ENCODE measurements around the gene CORO6. TPM values are rescaled to one million over a fixed set of nuclear protein-coding genes. Genes with fewer than 3 reads are reported as not detected.
A peak's percentile ranks its signal among the peaks of the same experiment; 100 is the strongest.

Gene CORO6
- polyA plus RNA-seq, 3 donors: 1.3 TPM; not detected in 2

GRCh38 chr17:29577001-29577370, 45.7 kb downstream of the CORO6 start:
- Histone ChIP-seq H3K36me3 (replicated peaks in 1 of 2; ENCODE audit: control insufficient read depth in 1 of 2, insufficient read depth in 2 of 2, low read length in 2 of 2) (peaks cover 71 to 83% of the 10 kb centered on the region in 2 donors), H4K20me1 (ENCODE audit: insufficient read depth, low read length) (peaks cover 43% of the 10 kb centered on the region), H2AFZ (ENCODE audit: insufficient read depth, low read depth, low read length, poor library complexity, severe bottlenecking) (no peak overlapping the region), H3K27ac (ENCODE audit: low read depth in 1 of 2, low read length in 2 of 2) (no peak overlapping the region), H3K27me3 (ENCODE audit: control insufficient read depth in 2 of 2, insufficient read depth in 2 of 2, low read length in 2 of 2) (no peaks in the 10 kb centered on the region), H3K4me1 (ENCODE audit: control insufficient read depth in 1 of 2, insufficient read depth in 2 of 2, low read length in 2 of 2) (peaks cover 2 to 10% of the 10 kb centered on the region in 2 donors), H3K9ac (ENCODE audit: insufficient read depth, low read length, poor library complexity, severe bottlenecking) (no peak overlapping the region), H3K4me2 (replicated peaks; ENCODE audit: extremely low read depth, low read length, poor library complexity, severe bottlenecking) (no peak overlapping the region), H3K4me3 (replicated peaks in 1 of 3; ENCODE audit: low read depth in 2 of 3, low read length in 3 of 3) (no peak overlapping the region), H3K79me2 (ENCODE audit: insufficient read depth, low read length) (peaks cover 4% of the 10 kb centered on the region), H3K9me3 (replicated peaks in 1 of 2; ENCODE audit: control insufficient read depth in 1 of 2, insufficient read depth in 1 of 2, low read length in 2 of 2) (no peaks in the 10 kb centered on the region)
- Mint-ChIP-seq H3K36me3 (peaks cover 56 to 86% of the 10 kb centered on the region in 2 donors), H3K4me3 (no peak overlapping the region), H3K9me3 (no peaks in the 10 kb centered on the region), H3K27me3 (ENCODE audit: low read depth in 3 of 3) (no peaks in the 10 kb centered on the region), H3K27ac (peak overlapping the region in 1 of 7 donors; percentile 49), H3K4me1 (peaks cover 5% of the 10 kb centered on the region)
- DNase-seq: no peak
- WGBS (ENCODE audit: insufficient coverage): 100% methylated on average over 8 of the region's 9 CpGs
- intact Hi-C loops (cut with micrococcal nuclease): no loop called here
- TF ChIP-seq, protein P1, sequence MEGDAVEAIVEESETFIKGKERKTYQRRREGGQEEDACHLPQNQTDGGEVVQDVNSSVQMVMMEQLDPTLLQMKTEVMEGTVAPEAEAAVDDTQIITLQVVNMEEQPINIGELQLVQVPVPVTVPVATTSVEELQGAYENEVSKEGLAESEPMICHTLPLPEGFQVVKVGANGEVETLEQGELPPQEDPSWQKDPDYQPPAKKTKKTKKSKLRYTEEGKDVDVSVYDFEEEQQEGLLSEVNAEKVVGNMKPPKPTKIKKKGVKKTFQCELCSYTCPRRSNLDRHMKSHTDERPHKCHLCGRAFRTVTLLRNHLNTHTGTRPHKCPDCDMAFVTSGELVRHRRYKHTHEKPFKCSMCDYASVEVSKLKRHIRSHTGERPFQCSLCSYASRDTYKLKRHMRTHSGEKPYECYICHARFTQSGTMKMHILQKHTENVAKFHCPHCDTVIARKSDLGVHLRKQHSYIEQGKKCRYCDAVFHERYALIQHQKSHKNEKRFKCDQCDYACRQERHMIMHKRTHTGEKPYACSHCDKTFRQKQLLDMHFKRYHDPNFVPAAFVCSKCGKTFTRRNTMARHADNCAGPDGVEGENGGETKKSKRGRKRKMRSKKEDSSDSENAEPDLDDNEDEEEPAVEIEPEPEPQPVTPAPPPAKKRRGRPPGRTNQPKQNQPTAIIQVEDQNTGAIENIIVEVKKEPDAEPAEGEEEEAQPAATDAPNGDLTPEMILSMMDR (IDR thresholded peaks at IDR 0.05): no peak

DNA sequence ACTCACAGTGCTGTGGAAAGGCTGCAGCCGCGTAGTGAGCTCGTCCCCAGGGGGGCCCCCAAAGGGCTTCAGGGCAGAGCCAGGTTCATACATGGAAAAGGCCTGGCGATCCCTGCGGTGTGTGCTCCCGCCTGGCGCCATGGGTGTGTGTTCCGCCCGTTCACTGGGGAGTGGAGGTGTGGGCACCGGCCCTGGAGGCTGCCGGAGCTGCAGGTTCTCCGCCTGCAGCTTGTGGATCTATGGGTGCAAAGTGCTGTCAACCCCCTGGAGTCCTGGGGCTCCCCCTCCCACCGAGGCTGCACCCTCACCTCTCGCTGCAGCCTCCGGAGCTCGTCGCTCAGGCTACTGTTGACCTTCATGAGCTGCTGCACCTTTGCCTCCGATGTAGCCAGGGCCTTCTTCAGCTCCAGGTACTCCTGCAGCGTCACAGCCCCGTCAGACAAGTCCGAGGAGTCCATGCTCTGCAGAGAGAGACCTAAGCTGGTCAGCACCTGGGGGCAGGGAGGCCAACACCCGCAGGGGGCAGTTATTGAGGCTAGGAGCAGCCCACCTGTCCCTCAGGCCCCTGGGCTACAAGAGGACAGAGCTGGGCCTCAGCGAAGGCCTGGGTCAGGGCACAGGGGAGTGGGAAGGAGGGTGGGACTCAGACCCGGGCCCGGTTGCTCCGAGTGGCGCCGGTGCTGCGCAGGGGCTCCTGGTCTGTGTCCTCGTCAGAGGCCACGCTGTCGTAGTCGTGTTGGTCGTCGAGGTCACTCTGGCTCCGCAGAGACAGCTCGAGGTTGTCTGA, 46.3 kb downstream of the CORO6 start:
- Mint-ChIP-seq H3K4me3 (no peak overlapping the region), H3K27me3 (ENCODE audit: low read depth in 3 of 3) (no peaks in the 10 kb centered on the region), H3K27ac (peak overlapping the region in 1 of 7 donors; percentile 49), H3K36me3 (peaks cover 56 to 88% of the 10 kb centered on the region in 2 donors), H3K4me1 (peaks cover 5% of the 10 kb centered on the region), H3K9me3 (no peaks in the 10 kb centered on the region)
- peaks cover 71 to 77% of the 10 kb centered on the region in 2 donors for H3K36me3 ChIP-seq (replicated peaks in 1 of 2; ENCODE audit: control insufficient read depth in 1 of 2, insufficient read depth in 2 of 2, low read length in 2 of 2)
- H4K20me1 ChIP-seq (ENCODE audit: insufficient read depth, low read length): peaks cover 44% of the 10 kb centered on the region
- TF ChIP-seq, protein P1 (IDR thresholded peaks at IDR 0.05): no peak
- no peak overlapping the region for H3K27ac ChIP-seq (ENCODE audit: low read depth in 1 of 2, low read length in 2 of 2)
- no peak overlapping the region for H3K4me3 ChIP-seq (replicated peaks in 1 of 3; ENCODE audit: low read depth in 2 of 3, low read length in 3 of 3)
- intact Hi-C loops (cut with micrococcal nuclease): no loop called here
- H3K79me2 ChIP-seq (ENCODE audit: insufficient read depth, low read length): peaks cover 7% of the 10 kb centered on the region
- no peak for DNase-seq
- H3K4me2 ChIP-seq (replicated peaks; ENCODE audit: extremely low read depth, low read length, poor library complexity, severe bottlenecking): no peak overlapping the region
- H3K27me3 ChIP-seq (ENCODE audit: control insufficient read depth in 2 of 2, insufficient read depth in 2 of 2, low read length in 2 of 2): no peaks in the 10 kb centered on the region
- 96% methylated on average over 36 of the region's 37 CpGs for WGBS (ENCODE audit: insufficient coverage)
- H3K9ac ChIP-seq (ENCODE audit: insufficient read depth, low read length, poor library complexity, severe bottlenecking): no peak overlapping the region
- peaks cover 2 to 10% of the 10 kb centered on the region in 2 donors for H3K4me1 ChIP-seq (ENCODE audit: control insufficient read depth in 1 of 2, insufficient read depth in 2 of 2, low read length in 2 of 2)
- H3K9me3 ChIP-seq (replicated peaks in 1 of 2; ENCODE audit: control insufficient read depth in 1 of 2, insufficient read depth in 1 of 2, low read length in 2 of 2): no peaks in the 10 kb centered on the region
- no peak overlapping the region for H2AFZ ChIP-seq (ENCODE audit: insufficient read depth, low read depth, low read length, poor library complexity, severe bottlenecking)

Data from CD14-positive monocyte (primary cell).